ENCODE data around the gene ZCCHC17.

ZCCHC17 gene

DNA sequence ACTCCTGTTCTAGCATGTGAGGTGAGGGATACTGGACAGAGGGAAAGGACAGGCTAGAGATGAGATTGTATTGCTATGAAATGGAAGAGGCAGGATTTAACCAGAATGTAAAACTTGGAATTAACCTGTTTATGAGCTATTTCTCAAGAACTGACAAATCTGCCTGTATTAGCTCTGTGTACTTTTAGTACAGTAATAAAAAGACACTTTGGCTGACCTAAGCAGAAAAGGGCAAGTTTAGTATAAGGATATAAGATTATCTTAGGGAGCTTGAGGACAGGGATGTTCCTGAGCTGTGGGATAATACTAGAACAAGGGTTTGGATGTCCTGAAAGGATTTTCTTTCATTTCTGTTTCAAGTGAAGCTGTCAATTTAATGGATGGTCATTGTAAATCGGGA is 11.2 kb downstream of the ZCCHC17 start:
- DNase-seq, result no peak

DNA sequence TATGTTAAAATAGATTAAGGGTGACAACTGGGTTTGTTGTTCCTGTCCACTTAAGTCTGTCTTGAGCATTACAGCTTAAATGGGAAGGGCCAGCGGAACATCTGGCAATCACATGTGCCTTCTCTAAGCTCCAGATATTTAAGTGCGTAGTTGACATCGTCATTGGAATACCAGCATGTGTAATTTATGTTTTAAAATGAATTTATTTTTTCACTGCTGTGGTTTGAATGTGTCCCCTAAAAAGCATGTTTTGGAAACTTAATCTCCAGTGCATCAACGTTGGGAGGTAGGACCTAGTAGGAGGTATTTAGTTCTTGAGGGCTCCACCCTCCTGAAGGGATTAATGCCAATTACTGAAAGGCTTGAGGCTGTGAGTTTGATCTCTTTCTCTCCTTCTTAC is 13.4 kb downstream of the ZCCHC17 start:
- no peak for DNase-seq

DNA sequence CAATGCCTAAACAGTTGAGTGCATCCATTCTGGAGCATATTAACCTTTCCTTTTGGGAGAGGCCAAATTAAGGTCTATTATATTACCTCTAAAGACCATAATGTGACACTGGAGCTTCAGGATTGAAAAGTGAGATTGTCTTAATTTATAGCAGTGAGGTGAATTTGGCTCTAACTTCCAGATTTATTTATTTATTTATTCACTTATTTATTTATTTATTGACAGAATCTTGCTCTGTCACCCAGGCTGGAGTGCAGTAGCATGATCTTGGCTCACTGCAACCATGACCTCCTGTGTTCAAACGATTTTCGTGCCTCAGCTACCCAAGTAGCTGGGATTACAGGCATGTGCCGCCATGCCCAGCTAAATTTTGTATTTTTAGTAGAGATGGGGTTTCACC is 19.1 kb downstream of the ZCCHC17 start:
- no peak for DNase-seq

DNA sequence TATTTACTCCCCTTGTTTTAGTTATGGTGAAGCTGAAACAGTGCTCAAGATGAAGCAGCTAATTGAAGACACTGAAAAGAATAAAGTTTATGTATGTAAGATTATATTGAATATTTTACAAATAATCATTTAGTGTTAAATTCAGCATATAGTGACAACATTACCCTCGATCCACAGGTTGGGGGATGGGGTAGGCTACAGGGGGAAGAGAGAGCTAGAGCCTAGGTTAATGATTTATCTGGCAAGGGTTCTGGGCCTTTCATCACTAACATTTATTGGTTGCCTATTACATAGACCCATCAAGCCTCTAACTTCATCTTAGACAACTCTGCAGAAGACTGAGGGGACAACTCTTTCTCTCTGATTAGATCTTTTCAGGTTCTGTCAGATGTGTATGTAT is 21.3 kb downstream of the ZCCHC17 start:
- DNase-seq, result no peak

DNA sequence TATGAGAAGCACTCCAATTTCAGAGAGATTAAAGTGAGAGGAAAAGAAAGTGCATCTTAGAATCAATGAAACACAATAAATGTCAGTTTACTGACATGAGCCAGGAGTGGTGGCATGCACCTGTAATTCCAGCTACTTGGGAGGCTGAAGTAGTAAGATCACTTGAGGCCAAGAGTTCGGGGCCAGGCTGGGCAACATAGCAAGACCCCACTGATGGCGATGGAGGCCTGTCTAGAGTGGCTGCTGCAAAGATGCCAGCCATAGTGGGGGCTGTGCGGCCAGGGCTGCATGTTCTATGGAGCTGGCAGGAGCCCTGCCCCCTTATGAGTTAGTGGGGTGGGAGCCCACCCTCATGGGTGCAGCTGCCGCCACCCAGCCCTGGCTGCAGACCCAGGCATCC is 27.3 kb downstream of the ZCCHC17 start:
- DNase-seq, result no peak

DNA sequence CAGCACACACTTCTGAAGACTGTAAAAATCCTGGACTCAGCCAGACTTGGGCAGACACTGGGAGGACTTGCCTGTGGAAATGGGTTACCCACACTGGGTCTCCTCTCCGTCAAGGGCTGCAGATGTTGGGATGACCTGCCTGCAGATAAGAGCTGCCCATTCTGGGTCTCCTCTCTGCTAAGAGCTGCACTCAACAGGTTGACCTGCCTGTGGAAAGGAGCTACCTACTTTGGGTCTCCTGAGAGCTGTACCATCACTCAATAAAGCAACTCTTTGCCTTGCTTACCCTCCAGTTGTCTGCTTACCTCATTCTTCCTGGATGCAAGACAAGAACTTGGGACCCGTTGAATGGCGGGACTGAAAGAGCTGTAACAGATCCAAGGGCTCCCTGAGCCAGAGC is 28.2 kb downstream of the ZCCHC17 start:
- DNase-seq, result no peak

DNA sequence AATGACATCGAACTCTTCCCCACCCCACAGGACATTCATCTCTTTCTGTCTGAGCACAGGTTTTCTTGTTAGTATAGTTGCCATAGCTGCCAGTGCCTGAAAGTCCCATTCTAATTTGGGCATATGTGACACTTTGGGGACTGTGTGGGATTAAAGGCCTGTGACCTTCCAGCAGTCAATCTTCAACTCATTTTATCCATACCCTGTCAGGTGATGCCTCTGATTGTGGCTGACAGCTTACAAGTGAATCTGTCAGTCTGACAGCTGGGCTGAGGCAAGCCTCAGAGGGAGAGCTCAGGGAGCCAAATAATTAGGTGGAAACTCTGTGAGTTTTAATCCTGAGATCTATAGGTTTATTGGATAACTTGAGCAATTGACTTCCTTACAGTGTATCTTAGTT is 29.6 kb downstream of the ZCCHC17 start:
- DNase-seq, result no peak

DNA sequence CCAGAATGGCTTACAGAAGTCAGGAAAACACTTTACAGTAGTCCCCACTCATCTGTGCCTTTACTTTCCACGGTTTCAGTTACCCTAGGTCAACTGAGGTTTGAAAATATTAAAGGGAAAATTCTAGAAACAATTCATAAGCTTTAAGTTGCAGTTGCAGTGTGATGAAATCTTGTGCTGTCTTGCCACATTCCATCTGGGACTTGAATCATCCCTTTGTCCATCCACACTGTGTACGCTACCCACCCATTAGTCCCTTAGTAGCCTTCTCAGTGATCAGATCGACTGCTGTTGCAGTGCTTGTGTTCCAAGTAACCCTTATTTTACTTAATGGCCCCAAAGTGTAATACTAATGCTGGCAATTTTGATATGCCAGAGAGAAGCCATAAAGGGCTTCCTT is 30.5 kb downstream of the ZCCHC17 start:
- no peak for DNase-seq

DNA sequence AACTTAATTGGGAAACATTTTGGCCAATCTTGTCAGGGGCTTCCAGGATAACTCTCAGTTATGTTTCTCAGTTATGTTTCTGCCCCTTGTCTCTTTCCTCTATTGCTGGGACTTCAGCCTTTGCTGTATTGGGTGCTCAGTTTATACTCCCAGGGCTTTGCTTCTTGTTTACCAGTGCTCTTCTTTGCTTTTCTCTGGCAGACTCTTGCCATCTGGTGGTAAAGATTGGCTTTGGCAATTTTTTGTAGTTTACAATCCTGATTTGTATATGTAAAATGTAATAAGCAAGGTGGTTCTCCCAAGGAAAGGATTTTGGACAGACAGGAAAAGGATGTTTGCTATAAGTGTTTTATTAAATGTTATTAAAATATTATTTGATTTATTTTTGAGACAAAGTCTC is 38.2 kb downstream of the ZCCHC17 start:
- no peak for DNase-seq

DNA sequence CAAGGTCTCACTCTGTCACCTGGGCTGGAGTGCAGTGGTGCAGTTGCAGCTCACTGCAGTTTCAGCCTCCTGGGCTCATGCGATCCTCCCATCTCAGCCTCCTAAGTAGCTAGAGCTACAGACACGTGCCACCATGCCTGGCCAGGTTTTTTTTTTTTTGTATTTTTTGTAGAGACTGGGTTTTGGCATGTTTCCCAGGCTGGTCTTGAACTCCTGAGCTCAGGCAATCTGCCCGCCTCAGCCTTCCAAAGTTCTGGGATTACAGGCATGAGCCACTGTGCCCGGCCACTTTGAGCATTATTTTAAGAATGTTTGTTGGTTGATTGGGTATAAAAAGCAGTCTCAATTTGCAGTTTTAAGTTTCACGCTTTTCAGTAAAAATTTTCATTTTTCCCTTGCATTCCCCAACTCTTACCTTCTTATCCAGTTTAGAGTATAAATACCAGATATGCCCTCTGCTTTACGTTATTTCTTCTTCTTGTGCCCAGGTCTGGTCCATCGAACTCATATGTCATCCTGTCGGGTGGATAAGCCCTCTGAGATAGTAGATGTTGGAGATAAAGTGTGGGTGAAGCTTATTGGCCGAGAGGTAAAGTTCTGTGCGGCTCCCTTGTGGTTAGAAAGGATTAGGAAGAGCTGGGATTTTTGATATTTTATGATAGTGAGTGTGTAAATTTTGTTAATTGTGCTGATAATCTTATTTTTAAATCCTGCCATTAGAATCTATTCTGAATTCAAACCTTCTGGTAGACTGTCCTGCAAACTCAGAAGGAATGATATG is 40.0 kb downstream of the ZCCHC17 start:
- DNase-seq, result no peak

DNA sequence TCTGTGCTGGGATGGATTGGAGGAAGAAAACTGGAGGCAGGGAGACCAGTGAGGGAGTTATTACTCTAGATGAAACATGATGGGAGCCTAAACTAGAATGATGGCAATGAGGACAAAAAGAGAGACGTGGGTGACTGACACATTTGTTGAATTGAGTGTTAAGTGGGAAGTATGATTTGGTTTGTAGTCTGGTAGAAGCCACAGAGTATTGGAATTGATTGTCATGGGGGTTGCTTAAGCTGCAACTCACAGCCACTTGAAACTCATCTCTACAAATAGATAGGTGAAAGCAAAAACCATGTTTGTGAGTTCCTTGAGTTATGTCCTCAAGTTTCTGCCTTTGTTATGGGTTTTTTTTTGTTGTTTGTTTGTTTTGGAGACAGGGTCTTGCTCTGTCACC is 47.7 kb downstream of the ZCCHC17 start:
- no peak for DNase-seq

DNA sequence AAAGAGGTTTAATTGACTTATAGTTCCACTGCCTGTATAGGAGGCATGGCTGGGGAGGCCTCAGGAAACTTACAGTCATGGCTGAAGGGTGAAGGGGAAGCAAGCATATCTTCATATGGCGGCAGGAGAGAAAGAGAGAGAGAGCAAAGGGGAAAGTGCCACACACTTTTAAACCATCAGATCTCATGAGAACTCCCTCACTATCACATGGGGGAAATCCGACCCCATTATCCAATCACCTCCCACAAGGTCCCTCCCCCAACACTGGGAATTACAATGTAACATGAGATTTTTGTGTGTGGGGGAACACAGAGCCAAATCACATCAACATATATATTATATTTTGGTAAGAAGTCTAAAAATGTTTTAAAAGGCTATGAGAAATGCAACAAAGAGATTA is 48.8 kb downstream of the ZCCHC17 start:
- DNase-seq, result no peak

DNA sequence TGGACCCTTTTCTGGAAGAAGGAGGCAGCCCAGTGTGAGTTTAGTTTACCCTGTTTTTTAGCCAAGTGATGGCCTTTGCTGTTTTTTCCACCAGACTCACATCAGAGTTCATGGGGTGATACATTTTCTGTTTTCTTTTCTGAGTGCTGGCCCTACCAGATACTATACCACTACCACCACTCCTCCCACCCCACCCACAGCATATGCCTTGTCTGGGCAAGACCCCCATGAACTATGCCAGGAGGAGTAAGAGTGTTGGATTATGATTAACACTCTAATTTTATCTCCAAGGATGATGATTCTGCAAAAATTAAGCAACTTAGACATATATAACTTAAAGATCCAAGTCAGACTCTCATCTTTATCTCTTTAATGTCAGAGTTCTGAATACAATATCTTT is 50.0 kb downstream of the ZCCHC17 start:
- no peak for DNase-seq

DNA sequence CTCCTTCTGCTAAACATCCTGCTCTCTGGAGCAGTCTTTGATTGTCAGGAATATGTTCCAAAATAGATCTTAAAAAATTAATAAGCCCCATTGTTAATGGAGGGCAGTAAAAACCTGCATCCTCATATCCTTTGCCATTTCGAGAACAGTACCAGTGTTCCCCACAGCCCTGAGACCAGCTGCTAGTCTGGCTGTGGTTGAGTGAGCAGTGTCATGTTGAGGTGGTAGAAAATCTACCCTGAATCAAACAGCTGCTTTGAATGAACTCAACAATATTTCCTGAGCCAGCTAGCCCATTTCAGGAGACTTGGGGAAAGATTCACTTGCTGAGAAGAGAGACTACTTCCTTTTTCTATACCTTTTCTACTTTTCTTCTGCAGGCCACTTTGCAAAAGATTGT is 51.6 kb downstream of the ZCCHC17 start:
- no peak for DNase-seq

DNA sequence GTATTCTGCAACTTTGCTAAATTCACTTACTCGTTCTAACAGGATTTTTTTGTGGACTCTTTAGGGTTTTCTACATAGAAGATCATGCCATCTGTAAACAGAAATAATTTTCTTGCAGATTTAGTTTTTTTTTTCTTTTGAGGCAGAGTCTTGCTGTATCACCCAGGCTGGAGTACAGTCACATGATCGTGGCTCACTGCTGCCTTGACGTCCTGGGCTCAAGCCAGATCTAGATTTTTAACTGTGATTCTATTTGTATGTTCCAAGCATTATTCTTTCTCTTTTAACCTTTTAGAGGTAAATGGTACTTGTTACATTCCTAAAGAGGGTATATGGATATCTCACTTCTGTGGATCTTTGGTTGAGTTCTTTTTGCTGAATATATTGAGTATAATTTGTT is 57.5 kb downstream of the ZCCHC17 start:
- no peak for DNase-seq

DNA sequence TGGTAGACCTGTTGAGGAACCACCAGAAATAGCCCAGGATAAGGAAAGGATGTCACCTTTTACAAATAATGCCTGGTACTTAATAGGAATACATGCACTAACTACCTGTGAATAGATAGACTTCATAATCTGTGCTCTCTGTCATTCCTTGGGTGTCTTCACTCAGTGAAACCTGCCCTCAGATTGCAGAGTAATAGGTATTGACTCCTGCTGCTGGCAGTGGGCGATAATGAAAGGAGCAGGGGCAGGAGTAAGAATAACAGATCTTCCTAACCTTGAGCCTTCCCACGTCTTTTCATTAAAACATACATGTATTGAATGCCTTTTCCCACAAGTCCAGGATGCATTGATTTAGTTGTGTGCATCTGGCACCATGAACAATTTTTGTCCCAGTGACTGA is 59.6 kb downstream of the ZCCHC17 start:
- no peak for DNase-seq

DNA sequence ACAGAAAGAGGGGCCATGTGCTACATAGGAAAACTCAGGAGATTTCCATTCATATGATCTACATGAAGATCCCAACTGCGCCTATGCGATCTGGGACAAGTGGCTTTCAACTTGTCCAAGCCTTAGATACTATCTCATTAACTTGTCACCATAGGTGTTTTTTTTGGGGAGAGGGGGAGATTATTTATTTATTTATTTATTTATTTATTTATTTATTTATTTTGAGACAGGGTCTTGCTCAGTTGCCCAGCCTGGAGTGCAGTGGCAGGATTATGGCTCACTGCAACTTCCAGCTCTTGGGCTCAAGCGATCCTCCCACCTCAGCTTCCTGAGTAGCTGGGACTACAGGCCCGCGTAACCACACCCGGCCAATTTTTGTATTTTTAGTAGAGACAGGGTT is 64.8 kb downstream of the ZCCHC17 start:
- DNase-seq, result no peak

DNA sequence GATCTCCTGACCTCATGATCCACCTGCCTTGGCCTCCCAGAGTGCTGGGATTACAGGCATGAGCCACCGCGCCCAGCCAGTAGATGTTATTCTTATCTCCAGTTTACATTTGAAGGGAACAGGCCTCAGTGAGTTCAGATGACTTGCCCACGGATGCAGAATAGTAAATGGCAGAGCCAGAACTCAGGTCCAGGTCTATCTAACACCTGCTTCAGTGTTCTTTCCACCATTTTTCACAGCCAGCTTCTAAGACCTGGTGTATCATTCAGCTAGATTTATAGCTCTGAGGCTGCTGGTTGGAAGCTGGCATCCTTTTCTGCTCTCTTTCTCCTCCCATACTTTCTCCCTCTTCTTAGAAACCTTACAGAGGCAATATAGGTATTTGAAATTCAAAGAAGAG is 65.2 kb downstream of the ZCCHC17 start:
- no peak for DNase-seq

DNA sequence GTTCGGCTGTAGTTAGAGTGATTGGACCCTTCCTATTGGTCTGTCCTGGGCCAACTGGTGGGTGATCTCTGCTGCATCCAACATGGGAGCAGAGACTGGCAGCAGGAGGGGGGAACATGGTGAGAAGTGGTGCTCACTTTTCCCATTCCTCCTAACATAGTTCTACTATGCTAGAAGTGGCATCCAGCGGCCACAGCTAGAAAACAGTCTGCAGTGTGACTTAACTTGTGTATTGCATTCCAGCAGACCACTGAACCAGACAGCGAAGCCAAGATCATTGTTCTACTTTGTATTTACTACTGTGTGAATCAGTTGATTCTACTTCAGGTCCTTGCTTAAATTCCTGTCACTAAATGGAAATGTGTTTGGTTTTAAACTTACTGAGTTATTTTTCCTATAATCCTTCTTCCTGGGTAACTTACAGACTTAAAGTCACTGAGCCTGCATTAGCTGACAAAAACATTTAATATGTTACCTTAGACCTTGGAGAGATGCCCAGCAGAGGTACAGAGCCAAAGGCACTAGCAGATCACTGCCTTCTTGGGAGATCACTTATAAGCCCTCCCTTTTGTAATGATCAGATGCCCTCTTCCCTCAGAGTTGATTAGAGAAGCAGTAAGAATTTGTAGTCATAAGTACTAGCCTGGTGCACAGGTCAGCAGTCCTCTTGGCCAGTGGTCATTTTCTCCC is 67.9 kb downstream of the ZCCHC17 start:
- DNase-seq, result no peak

DNA sequence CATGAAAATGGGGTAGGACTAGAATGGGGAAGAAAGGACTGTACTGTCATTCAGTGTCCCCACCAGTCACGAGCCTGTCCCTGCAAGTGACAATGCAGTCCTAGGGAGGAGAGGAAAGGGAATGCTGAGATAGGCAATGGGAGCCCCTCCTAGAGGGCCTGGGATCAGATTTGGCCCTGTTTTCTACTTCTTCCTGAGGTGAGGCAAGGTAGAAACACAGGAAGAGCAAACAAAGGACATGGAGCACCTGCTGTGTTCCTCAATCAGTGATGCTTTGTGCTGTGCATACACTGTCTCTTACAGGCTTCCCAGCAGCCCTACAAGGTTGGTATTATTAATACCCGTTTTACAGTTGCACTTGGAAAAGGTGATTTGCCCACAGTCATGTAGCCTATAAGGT is 70.0 kb downstream of the ZCCHC17 start:
- DNase-seq, result no peak

DNA sequence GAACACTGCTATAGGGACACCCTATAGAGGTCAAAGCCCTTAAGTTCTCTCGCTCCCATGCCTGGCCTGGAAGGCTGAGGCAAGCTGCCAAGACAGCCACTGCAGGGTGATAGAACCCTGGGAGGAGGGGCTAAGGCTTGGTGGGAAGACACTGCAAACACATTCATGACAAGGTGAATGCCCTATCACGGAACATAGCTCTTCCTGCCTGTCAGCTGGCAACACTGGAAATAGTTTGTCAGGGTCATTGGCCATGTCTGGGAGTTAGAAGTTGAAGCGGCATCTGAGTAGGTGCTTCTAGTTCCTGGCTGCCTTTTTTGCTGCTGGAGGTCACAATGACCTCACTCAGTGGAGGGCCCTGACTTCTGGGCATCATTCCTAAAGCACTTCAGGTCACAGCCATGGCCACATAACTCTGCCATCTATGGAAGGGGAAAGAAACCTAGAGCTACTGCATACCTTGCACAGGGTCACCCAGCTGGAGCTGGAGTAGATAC is 71.8 kb downstream of the ZCCHC17 start:
- DNase-seq, result no peak

DNA sequence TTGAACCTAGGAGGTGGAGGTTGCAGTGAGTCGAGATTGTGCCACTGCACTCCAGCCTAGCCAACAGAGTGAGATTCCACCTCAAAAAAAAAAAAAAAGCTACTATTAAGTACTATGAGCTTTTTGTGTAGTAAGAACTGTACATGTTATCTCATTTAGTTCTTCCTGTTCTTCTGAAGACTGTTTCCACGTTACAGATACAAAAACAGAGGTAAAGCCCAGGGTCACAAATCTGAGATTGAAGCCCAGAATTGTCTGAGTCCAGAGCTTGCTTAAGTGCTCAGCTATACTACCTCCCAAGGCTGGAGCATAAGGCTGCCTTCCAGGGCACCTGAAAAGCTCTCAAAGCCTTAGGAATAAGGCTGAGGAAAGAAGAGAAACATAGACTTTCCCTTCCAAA is 73.2 kb downstream of the ZCCHC17 start:
- no peak for DNase-seq

DNA sequence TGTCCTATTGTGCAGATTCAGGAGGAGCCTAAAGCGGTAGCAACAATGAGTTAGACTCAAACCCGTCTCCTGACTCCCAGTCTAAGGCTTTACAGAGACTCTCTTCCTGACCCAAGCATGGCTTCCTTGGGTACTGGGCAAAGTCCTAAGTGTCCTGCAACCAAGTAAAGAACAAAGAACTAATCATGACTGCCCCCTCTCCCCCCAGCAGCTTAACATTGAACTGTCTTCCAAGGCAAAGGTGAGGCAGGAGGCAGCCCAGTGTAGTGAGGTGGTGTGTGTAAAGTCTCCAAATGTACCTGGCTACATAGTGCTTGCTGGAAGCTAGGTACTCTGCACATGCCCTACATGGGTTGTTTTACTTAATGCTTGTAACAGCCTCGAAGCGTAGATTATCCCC is 73.7 kb downstream of the ZCCHC17 start:
- no peak for DNase-seq

DNA sequence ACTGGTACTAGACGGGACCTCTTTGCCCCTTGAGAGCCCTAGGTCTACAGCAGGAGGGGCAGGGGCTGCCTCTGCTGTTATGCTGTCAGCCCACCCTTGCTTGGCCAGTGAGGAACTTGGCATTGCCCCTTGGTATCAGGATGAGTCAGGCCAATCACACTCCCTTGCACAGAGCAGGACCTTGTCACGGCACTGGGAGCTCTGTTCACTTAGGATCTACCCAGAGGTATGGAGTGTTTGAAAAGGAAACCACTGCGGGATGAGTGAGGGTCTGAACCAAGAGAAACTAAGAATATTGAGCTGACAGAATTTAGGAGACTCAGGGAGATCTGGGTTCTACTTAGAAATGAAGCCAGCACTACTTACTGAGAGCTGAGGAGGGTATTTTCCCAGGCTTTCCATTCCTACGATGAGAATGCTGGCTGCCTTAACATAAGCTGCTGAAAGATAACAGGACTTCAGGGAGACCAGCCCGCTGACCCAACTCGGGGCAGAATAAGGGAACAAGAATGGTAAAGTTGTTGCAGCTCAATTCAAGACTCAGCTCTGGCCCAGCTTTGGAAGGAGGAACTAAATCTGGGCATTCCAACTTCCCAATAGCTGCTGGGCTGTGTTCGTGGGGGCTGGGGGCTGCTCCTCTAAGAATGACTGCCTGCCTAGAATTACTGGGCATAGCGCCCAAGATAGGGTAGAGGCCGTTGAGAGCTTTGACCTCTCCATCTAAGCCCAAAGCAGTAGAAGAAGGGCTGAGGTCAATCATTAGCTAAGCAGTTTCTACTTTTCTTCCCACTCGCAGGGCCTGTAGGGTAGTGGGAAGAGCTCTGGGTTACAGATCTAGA is 74.5 kb downstream of the ZCCHC17 start:
- no peak for DNase-seq
